Loucy (cell line): ENCODE results near the gene BTBD16.

Experiments
- H2AFZ ChIP-seq: fragments of 200-600 bp; sonication (generic); 2 replicates; pipeline ENCODE4 v1.6.0; 2016; ENCODE audit warnings: antibody characterized with exemption, mild to moderate bottlenecking, low read length, moderate library complexity
- H3F3A ChIP-seq: fragments of 200-600 bp; 2 replicates; pipeline ENCODE4 v1.6.0; 2016; ENCODE audit warnings: antibody characterized with exemption, low read depth, mild to moderate bottlenecking
- H3K27me3 ChIP-seq: fragments of 200-600 bp; sonication (generic); 2 replicates; pipeline ENCODE4 v1.6.1; 2014; ENCODE audit warnings: low read length, mild to moderate bottlenecking; ENCODE audit not compliant: insufficient read depth, poor library complexity, severe bottlenecking
- H3K36me3 ChIP-seq: fragments of 200-600 bp; sonication (generic); 2 replicates; pipeline ENCODE4 v1.6.1; 2016; ENCODE audit warnings: low read length; ENCODE audit not compliant: insufficient read depth
- H3K4me1 ChIP-seq: fragments of 200-600 bp; sonication (generic); 2 replicates; pipeline ENCODE4 v1.5.1; 2014; ENCODE audit warnings: low read length, mild to moderate bottlenecking; ENCODE audit not compliant: insufficient read depth, poor library complexity, severe bottlenecking
- H3K4me2 ChIP-seq: fragments of 200-600 bp; sonication (generic); 2 replicates; pipeline ENCODE4 v1.6.0; 2014; ENCODE audit warnings: antibody characterized with exemption, low read length, low read depth, mild to moderate bottlenecking; ENCODE audit not compliant: poor library complexity, severe bottlenecking
- H3K4me3 ChIP-seq: fragments of 200-600 bp; sonication (generic); 2 replicates; pipeline ENCODE4 v1.5.1; 2014; ENCODE audit warnings: low read length, mild to moderate bottlenecking, mixed read lengths; ENCODE audit not compliant: poor library complexity, severe bottlenecking
- H3K79me2 ChIP-seq: fragments of 200-600 bp; sonication (generic); 2 replicates; pipeline ENCODE4 v1.6.1; 2014; ENCODE audit warnings: low read length; ENCODE audit not compliant: insufficient read depth
- H3K9ac ChIP-seq: fragments of 200-600 bp; sonication (generic); 2 replicates; pipeline ENCODE4 v1.6.0; 2014; ENCODE audit warnings: mild to moderate bottlenecking, low read depth, low read length, moderate library complexity; ENCODE audit not compliant: poor library complexity, severe bottlenecking
- H3K9me2 ChIP-seq: fragments of 200-600 bp; sonication (generic); replicated peaks from 2 replicates; pipeline ENCODE4 v1.6.1; 2016; ENCODE audit warnings: low read depth, low read length, mixed read lengths
- H3K9me3 ChIP-seq: fragments of 200-600 bp; sonication (generic); 2 replicates; pipeline ENCODE4 v1.6.1; 2014; ENCODE audit warnings: mild to moderate bottlenecking, antibody characterized with exemption, low read length, low read depth; ENCODE audit not compliant: insufficient read depth
- H4K20me1 ChIP-seq: fragments of 200-600 bp; sonication (generic); 2 replicates; pipeline ENCODE4 v1.6.0; 2014; ENCODE audit warnings: antibody characterized with exemption, low read length, mild to moderate bottlenecking; ENCODE audit not compliant: insufficient read depth, poor library complexity, severe bottlenecking
- CTCF ChIP-seq: fragments of 200-600 bp; sonication (generic); conservative IDR thresholded peaks from 2 replicates; pipeline ENCODE4 v1.5.1; 2014; ENCODE audit warnings: mild to moderate bottlenecking, antibody characterized with exemption, low read length
- EZH2phosphoT487 ChIP-seq: fragments of 200-600 bp; IDR thresholded peaks from 2 replicates; pipeline ENCODE4 v1.6.1; 2018; ENCODE audit warnings: antibody characterized with exemption, mild to moderate bottlenecking, moderate library complexity, borderline replicate concordance

Gene BTBD16

DNA sequence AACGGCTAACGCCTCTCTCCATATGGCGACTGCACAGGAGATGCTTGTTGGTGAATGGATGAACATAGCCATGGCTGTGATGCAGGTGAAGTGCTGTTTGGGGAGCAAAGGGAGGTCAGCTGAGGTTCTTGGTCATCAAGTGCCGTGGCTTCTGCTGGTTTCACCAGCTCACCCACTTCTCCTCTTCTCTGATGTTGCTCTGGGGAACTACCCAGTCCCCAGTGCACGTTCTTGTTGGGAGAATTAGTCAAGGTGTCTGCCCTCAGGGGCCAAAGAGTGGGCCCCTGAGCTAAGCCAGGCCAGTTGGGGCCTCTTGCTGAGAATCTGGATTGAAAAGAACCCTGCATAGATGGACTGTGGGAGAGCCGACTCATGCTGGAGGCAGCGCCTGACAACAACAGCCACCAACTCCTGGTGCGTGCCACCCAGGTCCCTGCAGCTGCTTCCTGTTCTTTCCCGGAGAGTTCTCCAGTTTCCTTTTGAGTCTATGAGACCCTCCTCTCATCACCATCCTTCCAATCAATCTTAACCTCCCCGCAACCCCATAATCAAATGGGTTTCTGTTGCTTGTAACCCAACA lies 3.0 kb downstream of the BTBD16 start:
- Histone ChIP-seq H3K9ac (no peak overlapping the region), H3K79me2 (no peaks in the 10 kb centered on the region), H3F3A (no peaks in the 10 kb centered on the region), H3K9me3 (no peaks in the 10 kb centered on the region), H2AFZ (no peak overlapping the region), H3K4me1 (no peaks in the 10 kb centered on the region), H3K9me2 (no peaks in the 10 kb centered on the region), H3K4me3 (no peak overlapping the region), H3K4me2 (no peak overlapping the region), H4K20me1 (no peaks in the 10 kb centered on the region), H3K27me3 (no peaks in the 10 kb centered on the region), H3K36me3 (no peaks in the 10 kb centered on the region)
- TF ChIP-seq EZH2phosphoT487 = no peak
- TF ChIP-seq CTCF = no peak

DNA sequence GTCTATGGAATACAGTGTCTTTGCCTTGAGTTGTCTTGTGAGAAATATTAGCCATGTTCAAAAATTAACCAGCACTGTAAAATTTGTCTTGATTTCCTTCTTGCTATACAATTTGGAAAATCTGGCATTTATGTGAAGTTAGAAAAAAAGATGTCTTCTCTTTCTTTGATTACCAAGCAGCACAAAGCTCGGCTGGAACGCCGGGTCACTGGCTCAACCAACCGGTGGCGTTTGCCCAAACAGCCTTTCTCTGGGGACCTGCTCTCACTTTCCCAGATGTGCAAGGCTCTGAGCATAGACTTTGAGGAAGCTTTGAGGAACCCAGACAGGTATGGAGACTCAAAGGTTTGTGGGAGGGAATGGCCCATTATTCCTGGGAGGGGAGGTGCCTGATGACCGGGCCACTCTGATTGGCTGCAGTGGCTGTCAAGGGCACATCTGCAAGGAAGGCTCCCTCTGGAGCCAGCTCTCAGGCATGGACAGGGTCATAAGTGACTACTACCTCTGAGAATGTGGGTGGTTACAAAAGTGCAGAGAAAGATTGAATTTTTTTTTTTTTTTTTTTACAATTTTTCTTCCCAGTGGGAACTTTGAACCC lies 5.6 kb downstream of the BTBD16 start:
- Histone ChIP-seq H3K4me1 (no peaks in the 10 kb centered on the region), H3K79me2 (no peaks in the 10 kb centered on the region), H4K20me1 (no peaks in the 10 kb centered on the region), H3K9me2 (no peaks in the 10 kb centered on the region), H3K9ac (no peak overlapping the region), H2AFZ (no peak overlapping the region), H3K9me3 (no peaks in the 10 kb centered on the region), H3K36me3 (no peaks in the 10 kb centered on the region), H3F3A (no peaks in the 10 kb centered on the region), H3K4me3 (no peak overlapping the region), H3K4me2 (no peak overlapping the region), H3K27me3 (no peaks in the 10 kb centered on the region)
- TF ChIP-seq EZH2phosphoT487 (no peak), CTCF (no peak)

DNA sequence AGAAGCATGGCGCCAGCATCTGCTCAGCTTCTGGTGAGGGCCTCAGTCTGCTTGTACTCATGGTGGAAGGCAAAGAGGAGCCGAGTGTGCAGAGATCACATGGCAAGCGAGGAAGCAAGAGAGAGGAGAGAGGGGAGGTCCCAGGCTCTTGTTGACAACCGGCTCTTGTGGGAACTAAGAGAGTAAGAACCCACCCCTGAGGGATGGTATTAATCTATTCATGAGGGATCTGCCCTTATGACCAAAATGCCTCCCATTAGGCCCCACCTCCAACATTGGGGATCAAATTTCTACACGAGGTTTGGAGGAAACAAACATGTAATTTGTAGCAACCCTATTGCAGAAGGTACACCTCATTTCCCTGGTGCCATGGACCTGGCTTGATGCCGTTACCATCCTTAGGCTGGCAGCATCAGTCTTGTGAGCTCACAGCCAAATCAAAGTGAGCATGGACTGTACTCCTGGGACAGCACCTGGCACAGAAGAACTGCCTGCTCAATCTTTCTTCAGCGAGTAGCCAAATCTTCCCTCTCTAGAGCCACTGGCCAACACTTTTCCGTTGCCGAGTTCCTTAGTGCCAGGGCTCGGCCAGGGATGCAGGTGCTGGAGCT lies 6.5 kb downstream of the BTBD16 start:
- Histone ChIP-seq H3K4me2 (no peak overlapping the region), H2AFZ (no peak overlapping the region), H3K27me3 (no peaks in the 10 kb centered on the region), H3K9ac (no peak overlapping the region), H3F3A (no peaks in the 10 kb centered on the region), H3K79me2 (no peaks in the 10 kb centered on the region), H3K9me3 (no peaks in the 10 kb centered on the region), H3K36me3 (no peaks in the 10 kb centered on the region), H3K9me2 (no peaks in the 10 kb centered on the region), H3K4me3 (no peak overlapping the region), H3K4me1 (no peaks in the 10 kb centered on the region), H4K20me1 (no peaks in the 10 kb centered on the region)
- TF ChIP-seq CTCF (no peak), EZH2phosphoT487 (no peak)
